Renal pelvis (tissue), 4 donors: Measurements from ENCODE around the gene HNRNPL. TPM values are rescaled to one million over a fixed set of nuclear protein-coding genes. Genes with fewer than 3 reads are reported as not detected.
"Not testable (repeated sequence)": the region's sequence is repeated elsewhere in the genome, so short reads cannot be mapped to it uniquely, and the experiment has no call there.

Experiments used
- DNase-seq: peaks from one replicate; pipeline ENCODE4 v3.0.0-alpha.2; 2013
- polyA plus RNA-seq, 3 donors: library from polyadenylated mRNA; unstranded; fragments of 120-200 nt; gene quantifications; one replicate each; pipeline ENCODE4 v1.2.1, GENCODE V29; 2013; ENCODE audit not compliant: insufficient read length in 3 of 3

Gene HNRNPL
- polyA plus RNA-seq, 3 donors: 466 to 472 (median 471) TPM

- DNase-seq: no peak
Observed at GRCh38 chr19:38878575-38879399, 29.0 kb upstream of the HNRNPL start.

GRCh38 chr19:38877781-38878574, 28.2 kb upstream of the HNRNPL start, which contains the start of gene RINL:
Gene RINL, minus strand, starts transcription at chr19:38878275. Its CDS starts 1,533 bp downstream, at chr19:38876742.
- DNase-seq: no peak

- no peak for DNase-seq
Observed at GRCh38 chr19:38875656-38876395, 26.0 kb upstream of the HNRNPL start.

GRCh38 chr19:38873400-38873799, 23.6 kb upstream of the HNRNPL start:
- not testable (repeated sequence) for DNase-seq

- no peak for DNase-seq
Observed at GRCh38 chr19:38870612-38871011, 20.8 kb upstream of the HNRNPL start.

- peak; percentile 59 for DNase-seq
Observed at GRCh38 chr19:38869836-38870607, 20.2 kb upstream of the HNRNPL start.

GRCh38 chr19:38869160-38869835, 19.5 kb upstream of the HNRNPL start:
- no peak for DNase-seq

- DNase-seq: no peak
Observed at GRCh38 chr19:38868551-38868950, 18.8 kb upstream of the HNRNPL start.

GRCh38 chr19:38867171-38867780, 17.5 kb upstream of the HNRNPL start:
- no peak for DNase-seq

- peak; percentile 65 for DNase-seq
Observed at GRCh38 chr19:38862321-38863059, 12.7 kb upstream of the HNRNPL start.

- DNase-seq: no peak
Observed at GRCh38 chr19:38861368-38861767, 11.6 kb upstream of the HNRNPL start.

- not testable (repeated sequence) for DNase-seq
Observed at GRCh38 chr19:38859631-38860204, 9.9 kb upstream of the HNRNPL start.

- DNase-seq: no peak
Observed at GRCh38 chr19:38856813-38857212, 7.0 kb upstream of the HNRNPL start.

GRCh38 chr19:38855751-38856150, 6.0 kb upstream of the HNRNPL start:
- not testable (repeated sequence) for DNase-seq

GRCh38 chr19:38854961-38855360, 5.2 kb upstream of the HNRNPL start:
- DNase-seq: not testable (repeated sequence)

GRCh38 chr19:38853214-38853613, 3.4 kb upstream of the HNRNPL start:
- DNase-seq: no peak

- DNase-seq: no peak
Observed at GRCh38 chr19:38852231-38853044, 2.7 kb upstream of the HNRNPL start.

- peak; percentile 94 for DNase-seq
Observed at GRCh38 chr19:38851622-38852230, 1.9 kb upstream of the HNRNPL start.
